Measurements from ENCODE around the gene CST8.

The CST8 gene

DNA sequence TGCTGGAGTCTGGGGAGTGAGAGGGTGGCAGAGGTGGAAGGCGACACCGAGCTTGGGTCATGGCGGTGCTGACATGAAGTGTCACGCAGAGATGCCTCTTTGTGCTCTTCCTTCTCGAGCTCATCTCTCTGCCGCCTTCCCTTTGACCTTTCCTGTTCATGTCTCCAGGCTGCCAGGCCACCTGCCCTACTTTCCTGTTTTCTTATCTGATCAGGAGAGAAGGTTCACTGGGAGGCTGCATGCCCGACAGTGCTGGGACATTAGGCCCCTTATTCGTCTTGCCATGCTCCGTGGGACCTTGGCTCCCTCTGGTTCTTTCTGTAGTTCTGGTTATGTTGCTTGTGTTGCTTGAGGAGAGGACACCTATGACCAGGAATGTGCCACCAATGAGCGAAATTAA is 33.2 kb downstream of the CST8 start:
- no peak overlapping the region for H3K27ac ChIP-seq
- TF ChIP-seq CTCF (conservative IDR thresholded peaks at IDR 0.05) (no peak), ZFX (IDR thresholded peaks at IDR 0.05) (no peak)

- H3K27ac ChIP-seq = no peak overlapping the region
- TF ChIP-seq CTCF (conservative IDR thresholded peaks at IDR 0.05) (no peak), ZFX (IDR thresholded peaks at IDR 0.05) (no peak)
These were observed 35.9 kb downstream of the CST8 start for GRCh38 chr20:23526850-23527249.

- no peak overlapping the region for H3K27ac ChIP-seq
- TF ChIP-seq CTCF (conservative IDR thresholded peaks at IDR 0.05) (no peak), ZFX (IDR thresholded peaks at IDR 0.05) (no peak)
These were observed 38.0 kb downstream of the CST8 start for GRCh38 chr20:23528867-23529431.

DNA sequence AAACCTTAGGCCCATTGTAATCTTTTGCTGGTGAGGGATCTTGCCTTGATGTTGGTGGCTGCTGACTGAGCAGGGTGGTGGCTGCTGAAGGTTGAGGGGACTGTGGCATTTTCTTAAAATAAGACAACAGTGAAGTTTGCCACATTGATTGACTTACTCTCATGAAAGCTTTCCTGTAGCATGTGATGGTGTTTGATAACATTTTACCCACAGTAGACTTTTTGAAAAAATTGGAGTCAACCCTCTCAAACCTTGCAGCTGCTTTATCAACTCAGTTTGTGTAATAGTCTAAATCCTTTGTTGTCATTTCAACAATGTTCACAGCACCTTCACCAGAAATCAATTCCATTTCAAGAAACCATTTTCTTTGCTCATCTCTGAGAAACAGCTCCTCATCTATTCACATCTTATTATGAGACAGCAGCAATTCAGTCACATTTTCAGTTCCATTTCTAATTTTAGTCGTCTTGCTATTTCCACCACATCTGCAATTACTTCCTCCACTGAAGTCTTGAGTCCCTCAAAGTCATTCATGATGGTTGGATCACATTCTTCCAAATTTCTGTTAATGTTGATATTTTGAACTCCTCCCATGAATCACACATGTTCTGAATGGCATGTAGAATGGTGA is 40.1 kb downstream of the CST8 start:
- TF ChIP-seq ZFX (IDR thresholded peaks at IDR 0.05) = no peak
- no peak for TF ChIP-seq CTCF (conservative IDR thresholded peaks at IDR 0.05)
- no peak overlapping the region for H3K27ac ChIP-seq

DNA sequence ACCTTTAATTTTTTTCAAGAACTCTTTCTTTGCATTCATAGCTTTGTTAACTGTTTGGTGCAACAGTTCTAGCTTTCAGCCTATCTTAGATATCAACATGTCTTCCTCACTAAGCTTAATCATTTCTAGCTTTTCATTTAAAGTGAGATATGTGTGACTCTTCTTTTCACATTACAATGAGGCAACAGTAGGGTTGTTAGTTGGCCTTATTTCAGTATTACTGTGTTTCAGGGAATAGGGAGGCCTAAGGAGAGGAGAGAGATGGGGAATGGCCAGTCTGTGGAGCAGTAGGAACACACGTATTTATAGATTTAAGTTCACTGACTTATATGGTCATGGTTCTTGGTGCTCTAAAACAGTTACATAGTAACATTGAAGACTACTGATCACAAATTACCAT is 41.6 kb downstream of the CST8 start:
- no peak overlapping the region for H3K27ac ChIP-seq
- no peak for TF ChIP-seq ZFX (IDR thresholded peaks at IDR 0.05)
- TF ChIP-seq CTCF (conservative IDR thresholded peaks at IDR 0.05) = no peak

- TF ChIP-seq CTCF (conservative IDR thresholded peaks at IDR 0.05) (no peak), ZFX (IDR thresholded peaks at IDR 0.05) (no peak)
- no peak overlapping the region for H3K27ac ChIP-seq
These were observed 42.2 kb downstream of the CST8 start for GRCh38 chr20:23533161-23533560.

GRCh38 chr20:23534801-23535593 is 44.1 kb downstream of the CST8 start:
- H3K27ac ChIP-seq = no peak overlapping the region
- no peak for TF ChIP-seq CTCF (conservative IDR thresholded peaks at IDR 0.05)
- TF ChIP-seq ZFX (IDR thresholded peaks at IDR 0.05) = no peak

Measured in C4-2B (cell line).